ENCODE results near the gene KRTAP4-1. TPM values are rescaled to one million over a fixed set of nuclear protein-coding genes. Genes with fewer than 3 reads are reported as not detected.
"Not testable (repeated sequence)": the region's sequence is repeated elsewhere in the genome, so short reads cannot be mapped to it uniquely, and the experiment has no call there.

Gene KRTAP4-1
- total RNA-seq = not detected in 2 replicates

DNA sequence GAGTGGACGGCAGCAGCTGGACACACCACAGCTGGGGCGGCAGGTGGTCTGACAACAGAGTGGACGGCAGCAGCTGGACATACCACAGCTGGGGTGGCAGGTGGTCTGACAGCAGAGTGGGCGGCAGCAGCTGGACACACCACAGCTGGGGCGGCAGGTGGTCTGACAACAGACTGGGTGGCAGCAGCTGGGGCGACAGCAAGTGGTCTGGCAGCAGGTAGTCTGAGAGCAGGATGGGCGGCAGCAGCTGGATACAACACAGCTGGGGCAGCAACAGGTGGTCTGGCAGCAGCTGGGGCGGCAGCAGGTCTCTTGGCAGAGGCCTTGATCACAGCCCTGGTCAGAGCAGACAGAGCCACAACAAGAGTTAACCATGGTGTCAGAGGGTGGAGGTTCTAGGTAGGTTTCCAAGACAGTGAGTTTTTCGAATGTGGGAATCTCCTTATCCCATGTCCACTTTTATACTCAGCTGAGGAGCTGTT lies at the start of gene KRTAP4-1:
Gene KRTAP4-1, minus strand, starts transcription at position 432 of the 482 bp plus-strand sequence. Its CDS starts 57 bp downstream, at position 375.
- DNase-seq (ENCODE audit: low read depth, low spot score) = no peak

GRCh38 chr17:41232399-41233105 lies 47.8 kb upstream of the KRTAP4-1 start, which contains the start of gene KRTAP9-3:
KRTAP9-3 (plus strand) TSS chr17:41232449; CDS start chr17:41232502, 53 bp downstream.
- not testable (repeated sequence) for DNase-seq (ENCODE audit: low read depth, low spot score)

DNA sequence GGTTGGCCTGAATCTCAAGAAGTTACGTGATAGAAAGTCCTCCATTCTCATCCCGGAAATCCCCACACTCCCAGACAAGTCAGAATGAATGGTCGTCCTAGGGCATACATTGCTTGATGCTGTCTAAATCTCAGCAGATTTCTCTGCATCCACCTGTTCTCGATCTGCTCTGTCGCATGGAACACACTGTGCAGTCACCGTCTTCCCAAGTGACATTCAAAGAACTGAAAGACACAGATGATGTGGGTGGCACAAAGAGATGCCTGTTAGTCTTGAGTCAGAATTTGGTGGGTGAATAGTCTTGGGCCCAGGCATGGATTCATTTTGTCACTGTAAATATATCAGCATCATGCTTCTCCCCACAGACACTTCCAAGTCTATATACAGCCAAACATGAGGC lies 47.0 kb upstream of the KRTAP4-1 start:
- no peak for DNase-seq (ENCODE audit: low read depth, low spot score)

GRCh38 chr17:41230094-41230493 lies 45.4 kb upstream of the KRTAP4-1 start:
- no peak for DNase-seq (ENCODE audit: low read depth, low spot score)

DNA sequence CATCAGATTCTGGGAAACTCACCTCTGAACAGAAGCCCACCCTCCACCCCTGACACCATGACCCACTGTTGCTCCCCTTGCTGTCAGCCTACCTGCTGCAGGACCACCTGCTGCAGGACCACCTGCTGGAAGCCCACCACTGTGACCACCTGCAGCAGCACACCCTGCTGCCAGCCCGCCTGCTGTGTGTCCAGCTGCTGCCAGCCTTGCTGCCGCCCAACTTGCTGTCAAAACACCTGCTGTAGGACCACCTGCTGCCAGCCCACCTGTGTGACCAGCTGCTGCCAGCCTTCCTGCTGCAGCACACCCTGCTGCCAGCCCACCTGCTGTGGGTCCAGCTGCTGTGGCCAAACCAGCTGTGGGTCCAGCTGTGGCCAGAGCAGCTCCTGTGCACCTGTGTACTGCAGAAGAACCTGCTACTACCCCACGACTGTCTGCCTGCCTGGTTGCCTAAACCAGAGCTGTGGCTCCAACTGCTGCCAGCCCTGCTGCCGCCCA lies 41.9 kb upstream of the KRTAP4-1 start, which contains the start of gene KRTAP9-2:
Gene KRTAP9-2, plus strand, starts transcription at position 51 of the 498 bp plus-strand sequence. Its CDS starts 7 bp downstream, at position 58.
- not testable (repeated sequence) for DNase-seq (ENCODE audit: low read depth, low spot score)

DNA sequence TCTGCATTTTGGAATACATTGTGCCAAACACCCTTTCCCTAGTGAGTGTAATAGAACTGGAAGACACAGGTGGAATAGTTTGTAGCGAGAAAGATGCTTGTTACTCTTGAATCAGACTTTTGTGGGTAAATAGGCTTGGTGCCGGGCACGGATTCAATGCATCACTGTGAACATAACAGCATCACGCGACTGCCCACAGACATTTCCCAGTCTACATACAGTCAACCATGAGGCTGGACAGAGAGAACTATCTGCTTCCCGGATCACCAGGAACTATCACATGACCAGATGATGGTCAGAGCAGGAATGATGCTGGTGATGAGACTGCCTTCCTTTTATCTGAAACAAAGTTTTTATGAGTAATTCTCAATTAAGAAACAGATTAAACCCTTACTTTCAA lies 41.3 kb upstream of the KRTAP4-1 start:
- DNase-seq (ENCODE audit: low read depth, low spot score) = no peak

DNA sequence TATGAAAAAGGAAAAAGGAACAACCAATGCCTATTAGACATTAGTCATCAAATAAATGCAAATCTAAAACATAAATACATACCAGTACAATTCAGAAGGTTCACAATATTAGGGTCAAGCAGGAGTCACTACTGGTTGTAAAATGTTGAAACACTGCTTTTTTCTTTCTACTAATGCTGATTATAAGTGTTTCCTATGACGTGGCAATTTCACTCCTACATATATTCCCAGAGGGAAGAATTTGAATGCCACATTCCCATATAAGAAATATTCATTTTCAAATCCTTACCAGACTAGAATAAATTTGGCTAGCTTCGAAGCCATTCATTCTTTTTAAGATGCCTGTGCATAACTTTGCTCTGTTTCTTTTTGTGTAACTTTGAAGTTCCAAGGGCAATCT lies 39.1 kb upstream of the KRTAP4-1 start:
- no peak for DNase-seq (ENCODE audit: low read depth, low spot score)

- no peak for DNase-seq (ENCODE audit: low read depth, low spot score)
These were observed 31.0 kb upstream of the KRTAP4-1 start for GRCh38 chr17:41215681-41216080.

GRCh38 chr17:41212524-41213169 lies 27.9 kb upstream of the KRTAP4-1 start:
- no peak for DNase-seq (ENCODE audit: low read depth, low spot score)

DNA sequence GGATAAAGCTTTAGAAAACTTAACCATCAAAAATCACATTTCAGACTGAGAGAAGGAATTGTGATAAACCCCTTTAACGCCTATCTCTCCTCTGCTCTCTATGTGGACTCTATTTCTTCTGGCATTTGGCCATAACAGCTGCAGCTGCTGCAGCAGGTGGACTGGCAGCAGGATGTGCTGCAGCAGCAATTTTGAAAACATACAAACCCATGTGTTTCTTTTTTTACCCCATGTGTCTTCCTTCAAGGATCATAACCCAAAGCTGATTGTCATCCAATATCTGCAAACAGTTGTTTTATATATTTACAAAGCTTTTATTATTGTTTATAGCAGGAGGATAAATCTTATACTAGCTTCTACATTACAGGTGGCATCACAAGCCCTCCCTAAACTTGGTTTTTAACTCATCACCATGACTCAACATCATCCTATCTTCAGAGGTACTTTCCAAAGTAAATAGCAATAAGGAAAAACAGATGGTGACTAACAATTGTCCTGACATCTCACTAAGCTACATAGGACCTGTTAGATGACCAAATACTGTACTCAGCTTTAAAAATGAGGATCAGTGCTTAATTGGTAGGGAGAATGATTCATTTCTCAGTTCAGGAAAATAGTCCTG lies 27.2 kb upstream of the KRTAP4-1 start:
- DNase-seq (ENCODE audit: low read depth, low spot score) = no peak

DNA sequence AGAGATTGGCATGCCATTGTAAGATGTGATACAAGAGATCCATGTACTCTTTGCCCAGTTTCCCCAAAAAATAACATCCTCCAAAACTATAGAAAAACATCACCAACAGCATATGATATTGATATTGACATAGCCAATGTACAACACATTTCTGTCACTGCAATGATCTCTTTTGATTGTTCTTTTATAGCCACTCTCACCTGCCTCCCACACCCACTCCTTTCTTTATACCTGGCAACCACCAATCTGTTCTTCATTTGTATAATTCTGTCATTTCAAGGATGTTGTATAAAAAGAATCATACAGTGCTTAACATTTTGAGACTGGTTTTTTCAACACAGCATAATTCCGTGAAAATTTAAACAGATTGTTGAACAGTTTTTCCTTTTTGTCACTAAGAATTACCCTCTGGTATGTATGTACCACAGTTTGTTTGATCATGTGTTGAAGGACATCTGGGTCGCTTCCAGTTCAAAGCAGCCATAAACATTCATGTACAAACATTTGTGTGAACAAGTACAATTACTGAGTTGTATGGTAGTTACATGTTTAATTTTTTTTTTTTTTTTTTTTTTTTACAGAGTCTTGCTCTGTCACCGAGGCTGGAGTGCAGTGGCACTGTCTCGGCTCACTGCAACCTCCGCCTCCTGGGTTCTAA lies 14.8 kb upstream of the KRTAP4-1 start:
- DNase-seq (ENCODE audit: low read depth, low spot score) = no peak

DNA sequence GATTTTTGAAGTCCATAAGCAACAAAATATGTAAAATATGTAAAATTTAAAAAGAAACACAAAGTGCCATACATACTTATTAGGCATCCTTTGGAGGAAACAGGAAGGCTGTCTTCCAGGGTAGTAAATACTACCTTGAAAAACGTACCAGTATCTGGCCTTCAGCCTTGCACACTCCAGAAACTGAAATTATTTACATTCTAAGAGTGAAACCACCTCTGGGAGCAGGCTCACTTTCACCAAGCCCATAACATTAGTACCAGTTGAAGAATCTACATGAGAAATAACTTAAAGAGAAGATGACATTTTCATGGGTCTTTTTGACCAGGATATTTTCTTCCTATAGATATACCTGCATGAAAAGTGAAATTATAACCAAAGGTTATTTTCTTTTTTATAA lies 11.4 kb upstream of the KRTAP4-1 start:
- no peak for DNase-seq (ENCODE audit: low read depth, low spot score)

DNA sequence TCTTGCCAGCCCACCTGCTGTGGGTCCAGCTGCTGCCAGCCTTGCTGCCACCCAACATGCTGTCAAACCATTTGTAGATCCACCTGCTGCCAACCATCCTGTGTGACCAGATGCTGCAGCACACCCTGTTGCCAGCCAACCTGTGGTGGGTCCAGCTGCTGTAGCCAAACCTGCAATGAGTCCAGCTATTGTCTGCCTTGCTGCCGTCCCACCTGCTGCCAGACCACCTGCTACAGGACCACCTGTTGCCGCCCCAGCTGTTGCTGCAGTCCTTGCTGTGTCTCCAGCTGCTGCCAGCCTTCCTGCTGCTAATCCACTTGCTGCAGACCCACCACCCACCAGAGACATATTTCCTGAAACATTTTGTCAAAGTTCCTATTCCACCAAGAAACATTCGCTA lies 5.6 kb upstream of the KRTAP4-1 start:
- no peak for DNase-seq (ENCODE audit: low read depth, low spot score)

DNA sequence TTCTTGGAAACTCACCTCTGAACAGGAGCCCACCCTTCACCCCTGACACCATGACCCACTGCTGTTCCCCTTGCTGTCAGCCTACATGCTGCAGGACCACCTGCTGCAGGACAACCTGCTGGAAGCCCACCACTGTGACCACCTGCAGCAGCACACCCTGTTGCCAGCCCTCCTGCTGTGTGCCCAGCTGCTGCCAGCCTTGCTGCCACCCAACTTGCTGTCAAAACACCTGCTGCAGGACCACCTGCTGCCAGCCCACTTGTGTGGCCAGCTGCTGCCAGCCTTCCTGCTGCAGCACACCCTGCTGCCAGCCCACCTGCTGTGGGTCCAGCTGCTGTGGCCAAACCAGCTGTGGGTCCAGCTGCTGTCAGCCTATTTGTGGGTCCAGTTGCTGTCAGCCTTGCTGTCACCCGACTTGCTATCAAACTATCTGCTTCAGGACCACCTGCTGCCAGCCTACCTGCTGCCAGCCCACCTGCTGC lies 5.2 kb upstream of the KRTAP4-1 start, which contains the start of gene KRTAP9-1:
Gene KRTAP9-1, plus strand, starts transcription at position 51 of the 482 bp plus-strand sequence. Its CDS starts 0 bp downstream, at position 51.
- DNase-seq (ENCODE audit: low read depth, low spot score) = not testable (repeated sequence)

- no peak for DNase-seq (ENCODE audit: low read depth, low spot score)
These were observed 2.2 kb upstream of the KRTAP4-1 start for GRCh38 chr17:41186872-41187271.

- no peak for DNase-seq (ENCODE audit: low read depth, low spot score)
These were observed 290 bp upstream of the KRTAP4-1 start for GRCh38 chr17:41185001-41185400.

DNA sequence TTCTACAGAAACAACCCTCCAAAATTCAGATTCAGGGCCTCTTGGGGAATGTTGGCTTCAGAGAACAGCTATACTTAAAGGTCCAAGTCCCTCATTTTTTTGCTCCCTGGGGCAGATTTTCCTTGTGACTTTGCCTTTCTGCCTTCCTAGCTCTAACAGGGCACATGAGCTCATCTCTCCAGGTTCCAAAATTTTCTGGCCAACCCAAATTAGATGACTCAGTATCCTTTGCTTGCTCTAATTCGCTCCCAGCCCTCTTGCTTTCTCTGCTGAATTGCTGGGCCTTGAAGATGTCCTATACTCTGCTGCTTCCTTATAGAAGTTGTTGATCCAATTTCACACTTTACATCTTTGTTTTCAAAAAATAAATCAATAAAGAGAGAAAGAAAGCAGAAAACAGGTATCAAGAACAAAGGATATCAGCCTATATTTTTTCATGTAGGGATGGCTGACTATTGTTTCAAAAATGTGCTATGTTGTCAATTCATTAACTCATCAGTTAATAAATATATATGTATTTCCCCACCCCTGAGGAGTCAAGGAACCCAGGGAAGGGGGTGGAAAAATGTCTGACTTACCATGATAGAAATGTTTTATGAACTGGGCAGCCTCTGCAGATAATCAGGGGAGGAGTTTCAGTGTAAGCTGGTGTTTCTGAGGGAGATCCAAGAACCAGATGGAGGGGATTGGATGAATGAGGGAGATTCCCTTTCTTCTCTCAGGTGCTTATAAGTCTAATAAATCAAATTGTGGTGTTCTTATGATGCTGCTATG lies 5.7 kb downstream of the KRTAP4-1 start:
- DNase-seq (ENCODE audit: low read depth, low spot score) = no peak

DNA sequence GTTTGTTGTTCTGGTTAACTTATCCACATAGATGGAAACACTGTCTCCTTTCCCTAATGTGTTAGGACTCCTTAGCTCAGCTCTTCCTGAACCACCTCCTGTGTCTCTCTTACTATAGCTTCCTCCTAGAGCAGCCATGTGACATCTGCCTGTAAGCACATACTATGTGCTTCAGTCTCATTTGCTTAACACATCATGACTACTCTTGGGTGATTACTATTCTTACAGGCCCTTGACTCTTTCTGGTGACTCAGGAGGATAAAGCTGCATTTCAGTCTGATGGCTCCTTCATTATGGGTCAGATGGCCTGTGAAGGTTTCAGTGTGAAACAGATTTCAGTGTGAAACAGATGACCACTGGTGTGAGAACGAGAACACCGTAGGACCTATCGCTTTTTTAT lies 6.4 kb downstream of the KRTAP4-1 start:
- no peak for DNase-seq (ENCODE audit: low read depth, low spot score)

GRCh38 chr17:41177727-41178271 lies 6.9 kb downstream of the KRTAP4-1 start, which contains the start of gene KRTAP4-2:
KRTAP4-2 (minus strand) TSS chr17:41178221; CDS start chr17:41178164, 57 bp downstream.
- no peak for DNase-seq (ENCODE audit: low read depth, low spot score)

Data from pulmonary artery endothelial cell (primary cell).